Stimulated activated CD4-positive, alpha-beta T cell treated with anti-CD3 and anti-CD28 coated beads, Interleukin-1b, Interleukin-23, amount 100 ng/mL, for 48 hours (primary cell): ENCODE measurements around the gene SMARCC2.
"Not testable (repeated sequence)": the region's sequence is repeated elsewhere in the genome, so short reads cannot be mapped to it uniquely, and the experiment has no call there.

Source experiments
- DNase-seq: peaks from one replicate; pipeline ENCODE4 v3.0.0-alpha.2; 2020

The SMARCC2 gene

GRCh38 chr12:56118688-56119357 lies 70.5 kb downstream of the SMARCC2 start:
- DNase-seq: no peak

- peak; percentile 99 for DNase-seq
Observed at GRCh38 chr12:56117778-56118687, 71.2 kb downstream of the SMARCC2 start, which contains the start of gene ZC3H10. TSS of gene ZC3H10 (plus strand) at chr12:56118266. CDS start at chr12:56120563, 2,297 bp downstream.

- DNase-seq: not testable (repeated sequence)
Observed at GRCh38 chr12:56117082-56117706, 72.1 kb downstream of the SMARCC2 start.

GRCh38 chr12:56116267-56117081 lies 72.8 kb downstream of the SMARCC2 start, which contains the start of gene RPL41:
TSS of gene RPL41 (plus strand) at chr12:56116633.
- DNase-seq: peak; percentile 92

GRCh38 chr12:56115329-56115728 lies 74.0 kb downstream of the SMARCC2 start:
- no peak for DNase-seq

- DNase-seq: no peak
Observed at GRCh38 chr12:56114084-56114483, 75.2 kb downstream of the SMARCC2 start.
